HL-60 (cell line): ENCODE results near the gene SPATA31E1.

Experiments
- DNase-seq, 2 experiments: peaks; one replicate each; pipeline ENCODE4 v3.0.0-alpha.2; 2010 to 2020; ENCODE audit warnings: low read depth in 1 of 2, low spot score in 1 of 2
- H3K27ac ChIP-seq: fragments of 250-450 bp; sonication (Bioruptor Pico); replicated peaks from 2 replicates; pipeline ENCODE4 v1.5.1; 2020; ENCODE audit warnings: mild to moderate bottlenecking, moderate library complexity
- H3K27me3 ChIP-seq: fragments of 250-450 bp; sonication (Bioruptor Pico); 2 replicates; pipeline ENCODE4 v1.5.1; 2021; ENCODE audit warnings: mild to moderate bottlenecking, moderate library complexity; ENCODE audit not compliant: insufficient read depth, poor library complexity, severe bottlenecking
- H3K4me3 ChIP-seq: replicated peaks from 2 replicates; pipeline ENCODE4 v1.5.1; 2011; ENCODE audit warnings: mild to moderate bottlenecking, control low read depth, low read length; ENCODE audit not compliant: insufficient read depth
- GABPA ChIP-seq: IDR thresholded peaks from 2 replicates; pipeline ENCODE4 v1.6.1; 2012; ENCODE audit warnings: low read depth
- POLR2AphosphoS5 ChIP-seq: IDR thresholded peaks from 2 replicates; pipeline ENCODE4 v1.6.1; 2012; ENCODE audit warnings: low read depth
- REST ChIP-seq: IDR thresholded peaks from 2 replicates; pipeline ENCODE4 v1.6.1; 2012; ENCODE audit warnings: low read depth; ENCODE audit not compliant: insufficient replicate concordance
- SPI1 ChIP-seq: IDR thresholded peaks from 2 replicates; pipeline ENCODE4 v1.6.1; 2012; ENCODE audit warnings: low read depth, mild to moderate bottlenecking, borderline replicate concordance
- TF ChIP-seq, protein P1 (sequence below): IDR thresholded peaks from one replicate; pipeline ENCODE4 v1.5.1; 2011; ENCODE audit warnings: low read length, control low read depth, inconsistent platforms; ENCODE audit not compliant: insufficient read depth

SPATA31E1 gene

GRCh38 chr9:87875060-87875459 is 7.6 kb upstream of the SPATA31E1 start:
- no peak overlapping the region for H3K27ac ChIP-seq
- H3K27me3 ChIP-seq: no peaks in the 10 kb centered on the region
- H3K4me3 ChIP-seq: no peak overlapping the region
- no peak for DNase-seq
- no peak for TF ChIP-seq GABPA

- H3K4me3 ChIP-seq: no peak overlapping the region
- DNase-seq: no peak
- no peak overlapping the region for H3K27ac ChIP-seq
- no peaks in the 10 kb centered on the region for H3K27me3 ChIP-seq
- TF ChIP-seq, protein P1, sequence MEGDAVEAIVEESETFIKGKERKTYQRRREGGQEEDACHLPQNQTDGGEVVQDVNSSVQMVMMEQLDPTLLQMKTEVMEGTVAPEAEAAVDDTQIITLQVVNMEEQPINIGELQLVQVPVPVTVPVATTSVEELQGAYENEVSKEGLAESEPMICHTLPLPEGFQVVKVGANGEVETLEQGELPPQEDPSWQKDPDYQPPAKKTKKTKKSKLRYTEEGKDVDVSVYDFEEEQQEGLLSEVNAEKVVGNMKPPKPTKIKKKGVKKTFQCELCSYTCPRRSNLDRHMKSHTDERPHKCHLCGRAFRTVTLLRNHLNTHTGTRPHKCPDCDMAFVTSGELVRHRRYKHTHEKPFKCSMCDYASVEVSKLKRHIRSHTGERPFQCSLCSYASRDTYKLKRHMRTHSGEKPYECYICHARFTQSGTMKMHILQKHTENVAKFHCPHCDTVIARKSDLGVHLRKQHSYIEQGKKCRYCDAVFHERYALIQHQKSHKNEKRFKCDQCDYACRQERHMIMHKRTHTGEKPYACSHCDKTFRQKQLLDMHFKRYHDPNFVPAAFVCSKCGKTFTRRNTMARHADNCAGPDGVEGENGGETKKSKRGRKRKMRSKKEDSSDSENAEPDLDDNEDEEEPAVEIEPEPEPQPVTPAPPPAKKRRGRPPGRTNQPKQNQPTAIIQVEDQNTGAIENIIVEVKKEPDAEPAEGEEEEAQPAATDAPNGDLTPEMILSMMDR: no peak
- TF ChIP-seq POLR2AphosphoS5 (no peak), SPI1 (no peak), REST (no peak), GABPA (no peak)
These were observed 6.7 kb upstream of the SPATA31E1 start for GRCh38 chr9:87875831-87876545.

- DNase-seq: no peak
- no peak overlapping the region for H3K27ac ChIP-seq
- no peak overlapping the region for H3K4me3 ChIP-seq
- no peaks in the 10 kb centered on the region for H3K27me3 ChIP-seq
- TF ChIP-seq REST: no peak
- TF ChIP-seq GABPA: no peak
- no peak for TF ChIP-seq SPI1
- no peak for TF ChIP-seq POLR2AphosphoS5
- TF ChIP-seq, protein P1: no peak
These were observed 6.0 kb upstream of the SPATA31E1 start for GRCh38 chr9:87876708-87877107.

DNA sequence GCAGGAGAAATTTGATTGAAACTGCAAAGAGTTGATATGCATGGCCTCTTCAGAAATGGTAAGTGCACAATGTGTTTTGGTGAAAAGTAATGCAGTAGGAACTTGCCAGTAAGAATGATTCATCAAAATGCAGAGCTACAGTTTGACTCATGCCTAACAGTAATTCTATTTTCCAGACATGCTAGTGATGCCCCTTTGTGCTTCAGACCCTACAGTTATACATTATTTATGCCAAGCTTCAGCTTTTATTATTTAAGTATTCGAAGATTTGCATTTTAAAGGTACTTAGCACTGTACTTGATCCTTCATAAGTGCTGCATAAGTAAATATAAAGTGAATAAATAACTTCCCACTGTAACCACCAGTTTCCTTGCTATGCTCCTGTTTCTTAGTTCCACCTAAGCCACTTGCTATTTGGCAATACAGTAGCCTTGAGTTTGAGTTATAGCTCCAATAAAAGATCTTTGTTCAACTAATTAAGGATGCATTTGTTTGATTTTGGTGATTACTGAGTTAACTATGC is 3.6 kb upstream of the SPATA31E1 start:
- no peak for DNase-seq
- no peak overlapping the region for H3K4me3 ChIP-seq
- H3K27ac ChIP-seq: no peak overlapping the region
- TF ChIP-seq GABPA (no peak), REST (no peak), SPI1 (no peak), POLR2AphosphoS5 (no peak)
- TF ChIP-seq, protein P1: no peak
- no peaks in the 10 kb centered on the region for H3K27me3 ChIP-seq
